Measurements from ENCODE around the gene NEUROD4. TPM values are rescaled to one million over a fixed set of nuclear protein-coding genes. Genes with fewer than 3 reads are reported as not detected.

Gene NEUROD4
- total RNA-seq, 1 donor from 2014 or later, result not detected

GRCh38 chr12:54998958-54999510, 20.7 kb upstream of the NEUROD4 start:
- no peak for ATAC-seq

- no peak for ATAC-seq
Measured at GRCh38 chr12:55001198-55001868, 18.4 kb upstream of the NEUROD4 start.

- no peak for ATAC-seq
Measured at GRCh38 chr12:55002355-55002754, 17.4 kb upstream of the NEUROD4 start.

- no peak for ATAC-seq
Measured at GRCh38 chr12:55008944-55009585, 10.7 kb upstream of the NEUROD4 start.

GRCh38 chr12:55017416-55017925, 2.3 kb upstream of the NEUROD4 start:
- no peak for ATAC-seq

- no peak for ATAC-seq
Measured at GRCh38 chr12:55024575-55024974, 4.8 kb downstream of the NEUROD4 start.

GRCh38 chr12:55025508-55025907, 5.7 kb downstream of the NEUROD4 start:
- ATAC-seq, result no peak

- no peak for ATAC-seq
Measured at GRCh38 chr12:55034218-55034617, 14.4 kb downstream of the NEUROD4 start.

- no peak for ATAC-seq
Measured at GRCh38 chr12:55036326-55037115, 16.7 kb downstream of the NEUROD4 start.

- no peak for ATAC-seq
Measured at GRCh38 chr12:55037351-55037987, 17.7 kb downstream of the NEUROD4 start.

GRCh38 chr12:55039395-55040354, 19.9 kb downstream of the NEUROD4 start:
- no peak for ATAC-seq

GRCh38 chr12:55041345-55042055, 21.7 kb downstream of the NEUROD4 start:
- ATAC-seq, result no peak

- no peak for ATAC-seq
Measured at GRCh38 chr12:55043542-55043941, 23.8 kb downstream of the NEUROD4 start.

GRCh38 chr12:55044135-55044534, 24.4 kb downstream of the NEUROD4 start:
- ATAC-seq, result no peak

- ATAC-seq, result no peak
Measured at GRCh38 chr12:55049676-55050075, 29.9 kb downstream of the NEUROD4 start.

GRCh38 chr12:55051197-55051947, 31.6 kb downstream of the NEUROD4 start:
- no peak for ATAC-seq

GRCh38 chr12:55057481-55057880, 37.7 kb downstream of the NEUROD4 start:
- no peak for ATAC-seq

- no peak for ATAC-seq
Measured at GRCh38 chr12:55058082-55058481, 38.3 kb downstream of the NEUROD4 start.

GRCh38 chr12:55058776-55059175, 39.0 kb downstream of the NEUROD4 start:
- ATAC-seq, result no peak

GRCh38 chr12:55060470-55060869, 40.7 kb downstream of the NEUROD4 start:
- peak; percentile 41 for ATAC-seq

Measured in esophagus mucosa (tissue), 1 donor.